Suprapubic skin (tissue), 4 donors: ENCODE data around the gene SIK2. TPM values are rescaled to one million over a fixed set of nuclear protein-coding genes. Genes with fewer than 3 reads are reported as not detected.

Experiments
- DNase-seq, 2 donors: peaks; one replicate each; pipeline ENCODE4 v3.0.0-alpha.2; 2019; ENCODE audit warnings: low spot score in 2 of 2
- H3K27ac ChIP-seq: fragments of 200-600 bp; sonication (generic); one replicate; pipeline ENCODE4 v1.5.1; 2019
- H3K27me3 ChIP-seq: fragments of 200-600 bp; sonication (generic); one replicate; pipeline ENCODE4 v1.5.1; 2019
- H3K36me3 ChIP-seq: fragments of 200-600 bp; sonication (generic); one replicate; pipeline ENCODE4 v1.5.1; 2019
- H3K4me1 ChIP-seq: fragments of 200-600 bp; sonication (generic); one replicate; pipeline ENCODE4 v1.5.1; 2019
- H3K4me3 ChIP-seq: fragments of 200-600 bp; sonication (generic); one replicate; pipeline ENCODE4 v1.5.1; 2019; ENCODE audit warnings: mild to moderate bottlenecking
- H3K9me3 ChIP-seq: fragments of 200-600 bp; sonication (generic); one replicate; pipeline ENCODE4 v1.5.1; 2019
- EP300 ChIP-seq: sonication (generic); formaldehyde crosslinking; IDR thresholded peaks from one replicate; pipeline ENCODE4 v1.6.1; 2017; ENCODE audit warnings: antibody characterized with exemption
- POLR2A ChIP-seq, 2 donors: fragments of 450-650 bp; IDR thresholded peaks; one replicate each; pipeline ENCODE4 v1.6.1; 2017; ENCODE audit warnings: antibody characterized with exemption in 2 of 2, mild to moderate bottlenecking in 2 of 2, moderate library complexity in 2 of 2
- POLR2AphosphoS5 ChIP-seq, 3 donors: sonication (generic); formaldehyde crosslinking; IDR thresholded peaks; one replicate each; pipeline ENCODE4 v1.6.1; 2017; ENCODE audit warnings: antibody characterized with exemption in 3 of 3
- WGBS: methylation state at CpG from one replicate; pipeline ENCODE4 v1.1.5; 2018; 5-methylcytosine and 5-hydroxymethylcytosine counted together
- total RNA-seq, 4 donors: library from RNA; depleted of rRNA; stranded (reverse); fragments of >200 nt; gene quantifications; one replicate each; pipeline ENCODE4 v1.1.0, GENCODE V29; 2016
- TF ChIP-seq, protein P1 (sequence below), 2 donors: fragments of 200-600 bp in 1 of 2; fragments of 450-650 bp in 1 of 2; sonication (generic) in 1 of 2; IDR thresholded peaks; one replicate each; pipeline ENCODE4 v1.5.1; 2016 to 2019; ENCODE audit warnings: antibody characterized with exemption in 2 of 2, mild to moderate bottlenecking in 1 of 2, moderate library complexity in 1 of 2

SIK2 gene
- total RNA-seq, 4 donors from 2014 or later = 13.9 to 29.0 (median 25.1) TPM

DNA sequence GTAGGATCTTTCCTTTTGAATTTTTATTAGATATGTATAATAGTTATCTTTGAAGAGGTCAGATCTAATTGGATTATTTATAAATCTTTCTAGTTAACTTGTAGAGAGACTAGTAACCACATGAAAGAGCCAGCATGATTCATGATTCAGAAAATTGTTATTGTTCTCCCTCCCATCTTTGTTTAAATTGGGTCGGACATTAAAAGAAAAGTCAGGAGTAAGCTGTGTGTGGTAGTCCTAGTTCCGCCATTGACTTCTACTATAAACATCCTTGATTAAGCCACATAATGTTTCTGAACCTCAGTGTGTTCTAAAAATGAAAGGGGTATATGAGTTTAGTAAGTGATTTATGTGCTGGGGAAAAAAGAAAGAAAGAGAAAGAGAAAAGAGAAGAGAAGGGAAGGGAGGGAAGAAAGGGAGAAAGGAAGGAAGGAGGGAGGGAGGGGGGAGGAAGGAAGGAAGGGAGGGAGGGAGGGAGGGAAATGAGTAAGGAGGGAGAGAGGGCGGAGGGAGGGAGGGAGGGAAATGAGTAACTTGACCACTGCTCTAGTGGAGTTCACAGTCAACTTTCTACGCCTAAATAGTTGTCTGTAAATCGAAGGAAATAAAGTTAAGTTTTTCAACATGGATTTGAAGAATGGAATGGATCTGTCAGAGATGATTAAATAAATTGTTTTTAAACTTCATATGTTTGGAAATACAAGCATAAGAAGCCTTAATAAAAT lies 32.9 kb downstream of the SIK2 start:
- no peak for TF ChIP-seq POLR2A (IDR thresholded peaks at IDR 0.05)
- no peak for TF ChIP-seq EP300
- TF ChIP-seq, protein P1, sequence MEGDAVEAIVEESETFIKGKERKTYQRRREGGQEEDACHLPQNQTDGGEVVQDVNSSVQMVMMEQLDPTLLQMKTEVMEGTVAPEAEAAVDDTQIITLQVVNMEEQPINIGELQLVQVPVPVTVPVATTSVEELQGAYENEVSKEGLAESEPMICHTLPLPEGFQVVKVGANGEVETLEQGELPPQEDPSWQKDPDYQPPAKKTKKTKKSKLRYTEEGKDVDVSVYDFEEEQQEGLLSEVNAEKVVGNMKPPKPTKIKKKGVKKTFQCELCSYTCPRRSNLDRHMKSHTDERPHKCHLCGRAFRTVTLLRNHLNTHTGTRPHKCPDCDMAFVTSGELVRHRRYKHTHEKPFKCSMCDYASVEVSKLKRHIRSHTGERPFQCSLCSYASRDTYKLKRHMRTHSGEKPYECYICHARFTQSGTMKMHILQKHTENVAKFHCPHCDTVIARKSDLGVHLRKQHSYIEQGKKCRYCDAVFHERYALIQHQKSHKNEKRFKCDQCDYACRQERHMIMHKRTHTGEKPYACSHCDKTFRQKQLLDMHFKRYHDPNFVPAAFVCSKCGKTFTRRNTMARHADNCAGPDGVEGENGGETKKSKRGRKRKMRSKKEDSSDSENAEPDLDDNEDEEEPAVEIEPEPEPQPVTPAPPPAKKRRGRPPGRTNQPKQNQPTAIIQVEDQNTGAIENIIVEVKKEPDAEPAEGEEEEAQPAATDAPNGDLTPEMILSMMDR (IDR thresholded peaks at IDR 0.05) = no peak
- no peak for TF ChIP-seq POLR2AphosphoS5 (IDR thresholded peaks at IDR 0.05)
- H3K4me3 ChIP-seq = no peak overlapping the region
- 55% methylated on average over 5 of the region's 5 CpGs for WGBS
- H3K27ac ChIP-seq = peak overlapping the region; percentile 66
- no peaks in the 10 kb centered on the region for H3K27me3 ChIP-seq
- H3K4me1 ChIP-seq = peaks cover 46% of the 10 kb centered on the region
- no peak for DNase-seq
- no peaks in the 10 kb centered on the region for H3K9me3 ChIP-seq
- no peaks in the 10 kb centered on the region for H3K36me3 ChIP-seq

DNA sequence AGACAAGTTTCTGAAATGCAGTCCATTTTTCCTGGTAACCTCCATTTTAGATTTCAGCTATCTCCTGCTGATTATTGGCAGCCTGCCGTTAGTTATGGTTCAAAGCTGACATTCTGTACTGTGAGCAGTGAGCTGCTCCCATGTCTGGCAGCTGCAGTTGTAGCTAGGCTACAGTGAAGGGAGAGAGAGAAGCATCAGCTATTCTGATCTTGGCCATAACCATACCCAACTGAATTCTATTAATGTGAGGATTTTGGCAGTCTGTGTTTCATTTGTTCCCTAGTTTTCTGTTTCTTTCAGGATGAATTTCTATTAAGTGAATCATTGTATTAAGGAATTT lies 33.4 kb downstream of the SIK2 start:
- Histone ChIP-seq H3K36me3 (no peaks in the 10 kb centered on the region), H3K27me3 (no peaks in the 10 kb centered on the region), H3K27ac (peak overlapping the region; percentile 66), H3K4me3 (no peak overlapping the region), H3K4me1 (peaks cover 46% of the 10 kb centered on the region), H3K9me3 (no peaks in the 10 kb centered on the region)
- 30% methylated on average over 1 of the region's 1 CpG for WGBS
- no peak for DNase-seq
- TF ChIP-seq, protein P1 (IDR thresholded peaks at IDR 0.05) = no peak
- TF ChIP-seq POLR2AphosphoS5 (IDR thresholded peaks at IDR 0.05) (peak in 1 of 3 donors; percentile 35), EP300 (no peak)

DNA sequence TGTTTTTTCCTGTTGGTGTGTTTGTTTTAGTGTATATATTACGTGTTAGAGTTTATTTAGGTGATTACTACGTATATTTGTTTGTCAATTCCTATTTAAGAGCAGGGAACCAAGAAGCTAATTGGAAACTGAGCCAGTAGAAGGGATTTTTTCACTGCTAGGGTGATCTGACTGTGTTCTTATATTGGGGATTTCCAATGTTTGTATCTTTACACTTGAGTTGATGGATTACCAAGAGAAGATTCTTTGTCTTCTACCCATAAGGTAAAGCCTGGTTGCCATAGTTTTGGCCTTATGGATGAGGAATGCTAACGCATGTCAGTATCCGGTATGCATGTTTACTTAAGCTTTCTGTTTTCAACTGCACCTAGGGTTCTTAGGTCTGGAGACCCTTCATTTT lies 35.6 kb downstream of the SIK2 start:
- TF ChIP-seq, protein P1 (IDR thresholded peaks at IDR 0.05) = no peak
- no peak for TF ChIP-seq POLR2A (IDR thresholded peaks at IDR 0.05)
- TF ChIP-seq POLR2AphosphoS5 (IDR thresholded peaks at IDR 0.05) = no peak
- no peak for TF ChIP-seq EP300
- H3K4me3 ChIP-seq = no peak overlapping the region

DNA sequence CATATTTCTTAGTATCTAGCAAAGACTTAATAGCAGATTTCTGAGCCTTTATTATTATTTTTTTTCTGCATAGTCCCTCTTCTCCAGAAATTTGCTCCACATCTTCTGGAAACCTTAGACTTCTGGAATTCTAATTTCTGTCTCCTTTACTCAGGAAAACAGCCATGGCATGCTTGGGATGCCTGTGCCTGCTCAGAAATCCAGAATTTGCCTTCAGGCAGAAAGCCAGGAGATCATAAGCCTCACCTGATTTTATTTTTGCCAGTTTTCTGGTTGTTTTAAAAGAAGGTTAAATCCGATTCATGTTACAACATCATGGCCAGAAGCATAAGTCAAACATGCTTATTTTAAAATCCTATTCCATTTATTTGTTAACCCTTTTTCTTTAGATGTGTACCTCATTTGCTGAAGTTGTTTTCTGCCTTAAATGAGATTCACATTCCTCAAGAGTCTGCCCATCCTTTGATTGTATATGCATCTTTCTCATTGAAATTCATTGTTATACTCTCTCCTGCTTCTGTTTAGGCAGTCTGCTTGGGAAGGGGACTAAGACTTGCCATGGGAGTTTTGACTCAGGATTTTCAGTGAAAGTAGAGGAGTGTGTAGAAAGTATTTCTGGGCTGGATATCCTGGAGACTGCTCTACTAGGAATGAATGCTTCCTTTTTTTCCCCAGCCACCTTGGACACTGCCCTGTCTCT lies 37.1 kb downstream of the SIK2 start:
- H3K27ac ChIP-seq = no peak overlapping the region
- DNase-seq = no peak
- TF ChIP-seq EP300 (no peak), POLR2A (IDR thresholded peaks at IDR 0.05) (no peak), POLR2AphosphoS5 (IDR thresholded peaks at IDR 0.05) (no peak)
- TF ChIP-seq, protein P1 (IDR thresholded peaks at IDR 0.05) = no peak
- 55% methylated on average over 1 of the region's 1 CpG for WGBS
- H3K4me3 ChIP-seq = no peak overlapping the region
- peaks cover 5% of the 10 kb centered on the region for H3K36me3 ChIP-seq
- no peaks in the 10 kb centered on the region for H3K27me3 ChIP-seq
- H3K9me3 ChIP-seq = no peaks in the 10 kb centered on the region
- peaks cover 26% of the 10 kb centered on the region for H3K4me1 ChIP-seq

More for the DNA sequence above, 35.6 kb downstream of the SIK2 start:
- no peak for DNase-seq
- Histone ChIP-seq H3K27me3 (no peaks in the 10 kb centered on the region), H3K36me3 (peaks cover 5% of the 10 kb centered on the region), H3K4me1 (peaks cover 36% of the 10 kb centered on the region), H3K9me3 (no peaks in the 10 kb centered on the region), H3K27ac (no peak overlapping the region)
- 98% methylated on average over 4 of the region's 4 CpGs for WGBS

DNA sequence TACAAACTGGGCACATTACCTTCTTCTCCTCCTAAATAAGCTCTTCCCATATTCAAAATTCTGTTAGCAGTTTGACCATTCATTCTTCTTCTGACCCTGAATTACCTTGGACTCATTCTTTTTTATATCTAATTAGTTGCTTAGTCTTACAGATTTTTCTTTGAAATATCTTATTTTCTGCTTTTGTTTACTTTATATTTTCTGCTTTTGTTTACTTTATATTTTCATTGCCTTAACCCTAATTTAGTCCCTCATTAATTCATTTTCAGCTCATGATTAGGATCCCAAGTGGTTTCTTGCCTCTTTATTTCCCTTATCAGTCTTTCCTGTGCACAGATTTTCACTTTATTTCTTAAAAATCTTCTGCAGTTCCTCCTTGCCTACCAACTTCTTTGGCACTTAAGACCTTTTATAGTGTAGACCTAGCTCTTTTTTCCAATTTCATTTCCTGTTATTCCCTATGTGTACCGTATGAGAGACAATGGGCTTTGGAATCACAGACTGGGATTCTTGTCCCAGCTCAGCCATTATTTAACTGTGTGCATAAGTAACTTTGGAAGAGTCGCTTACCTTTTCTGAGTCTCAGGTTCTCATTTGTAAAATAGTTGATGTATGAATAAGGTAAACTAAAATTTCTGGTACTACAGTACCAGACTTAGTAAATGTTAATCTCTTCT lies 39.2 kb downstream of the SIK2 start:
- WGBS = 85% methylated on average over 2 of the region's 2 CpGs
- H3K9me3 ChIP-seq = no peaks in the 10 kb centered on the region
- TF ChIP-seq, protein P1 (IDR thresholded peaks at IDR 0.05) = no peak
- TF ChIP-seq POLR2AphosphoS5 (IDR thresholded peaks at IDR 0.05) = no peak
- TF ChIP-seq EP300 = no peak
- no peaks in the 10 kb centered on the region for H3K27me3 ChIP-seq
- DNase-seq = no peak
- H3K27ac ChIP-seq = no peak overlapping the region
- H3K4me3 ChIP-seq = no peak overlapping the region
- H3K4me1 ChIP-seq = peaks cover 10% of the 10 kb centered on the region
- H3K36me3 ChIP-seq = peaks cover 5% of the 10 kb centered on the region
